NCI-H2196 (cell line): ENCODE data around the gene DCPS.
"Not testable (repeated sequence)": the region's sequence is repeated elsewhere in the genome, so short reads cannot be mapped to it uniquely, and the experiment has no call there.

Experiments
- DNase-seq: peaks from one replicate; lab custom pipeline; 2025; ENCODE audit not compliant: unreplicated experiment; lab: John Stamatoyannopoulos, UW

DCPS gene

DNA sequence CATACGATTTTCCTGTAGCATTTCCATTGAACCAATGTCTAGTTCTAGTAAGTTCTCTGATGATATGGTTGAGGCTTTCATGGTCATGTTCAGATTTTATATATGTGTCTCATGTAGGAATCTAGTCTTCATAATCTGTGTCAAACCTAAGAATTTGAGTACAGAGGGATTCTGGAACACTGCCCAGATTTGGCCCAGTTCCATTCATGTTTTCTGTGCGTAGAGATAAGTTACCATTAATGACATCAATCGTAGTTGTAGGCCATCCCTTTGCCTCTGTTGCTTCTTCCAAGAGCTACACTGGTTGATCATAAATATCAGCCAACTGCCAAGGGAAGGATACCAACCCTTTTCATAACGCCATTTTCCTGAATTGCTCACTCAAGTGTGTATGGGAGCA lies 74.9 kb downstream of the DCPS start:
- DNase-seq, result no peak

- DNase-seq, result no peak
Observed at GRCh38 chr11:126380909-126381308, 77.0 kb downstream of the DCPS start.

DNA sequence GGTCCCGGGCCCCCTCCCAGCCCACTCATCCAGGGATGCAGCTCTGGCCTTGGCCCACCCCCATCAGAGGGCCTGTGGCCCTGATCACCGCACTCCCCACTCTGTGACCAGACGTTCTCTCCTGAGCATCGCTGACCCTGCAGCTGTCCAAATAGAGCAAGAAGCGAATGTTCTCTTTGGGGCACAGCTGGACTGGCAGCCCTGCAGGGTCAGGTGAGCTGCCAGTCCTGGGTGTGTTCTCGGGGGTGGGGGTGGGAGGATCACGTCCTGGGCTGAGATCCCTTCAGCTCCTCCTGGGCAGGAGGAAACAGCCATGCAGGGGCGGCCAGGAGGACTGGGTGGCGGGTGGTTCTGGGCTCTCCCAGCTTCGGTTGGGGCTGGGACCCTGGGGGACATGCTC lies 78.1 kb downstream of the DCPS start:
- not testable (repeated sequence) for DNase-seq

DNA sequence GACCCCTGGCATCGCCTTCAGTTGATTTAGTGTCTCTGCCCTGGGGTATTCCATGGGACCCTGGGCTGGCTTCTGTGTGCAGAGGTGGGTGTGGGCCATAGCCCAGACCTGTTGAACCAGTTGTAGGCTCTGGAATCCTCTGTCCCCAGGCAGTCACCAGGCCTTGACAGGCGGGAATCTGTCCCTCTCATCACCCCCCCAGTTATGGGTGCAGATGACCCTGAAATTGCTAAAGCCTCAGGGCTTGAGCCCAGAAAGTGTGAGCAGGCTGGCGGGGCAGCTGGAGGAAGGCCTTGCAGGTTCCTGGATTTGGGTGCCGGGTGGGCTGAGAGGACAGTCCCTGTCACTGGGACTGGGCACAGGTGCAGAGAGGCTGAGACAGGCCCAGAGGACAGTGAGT lies 78.8 kb downstream of the DCPS start:
- not testable (repeated sequence) for DNase-seq

DNA sequence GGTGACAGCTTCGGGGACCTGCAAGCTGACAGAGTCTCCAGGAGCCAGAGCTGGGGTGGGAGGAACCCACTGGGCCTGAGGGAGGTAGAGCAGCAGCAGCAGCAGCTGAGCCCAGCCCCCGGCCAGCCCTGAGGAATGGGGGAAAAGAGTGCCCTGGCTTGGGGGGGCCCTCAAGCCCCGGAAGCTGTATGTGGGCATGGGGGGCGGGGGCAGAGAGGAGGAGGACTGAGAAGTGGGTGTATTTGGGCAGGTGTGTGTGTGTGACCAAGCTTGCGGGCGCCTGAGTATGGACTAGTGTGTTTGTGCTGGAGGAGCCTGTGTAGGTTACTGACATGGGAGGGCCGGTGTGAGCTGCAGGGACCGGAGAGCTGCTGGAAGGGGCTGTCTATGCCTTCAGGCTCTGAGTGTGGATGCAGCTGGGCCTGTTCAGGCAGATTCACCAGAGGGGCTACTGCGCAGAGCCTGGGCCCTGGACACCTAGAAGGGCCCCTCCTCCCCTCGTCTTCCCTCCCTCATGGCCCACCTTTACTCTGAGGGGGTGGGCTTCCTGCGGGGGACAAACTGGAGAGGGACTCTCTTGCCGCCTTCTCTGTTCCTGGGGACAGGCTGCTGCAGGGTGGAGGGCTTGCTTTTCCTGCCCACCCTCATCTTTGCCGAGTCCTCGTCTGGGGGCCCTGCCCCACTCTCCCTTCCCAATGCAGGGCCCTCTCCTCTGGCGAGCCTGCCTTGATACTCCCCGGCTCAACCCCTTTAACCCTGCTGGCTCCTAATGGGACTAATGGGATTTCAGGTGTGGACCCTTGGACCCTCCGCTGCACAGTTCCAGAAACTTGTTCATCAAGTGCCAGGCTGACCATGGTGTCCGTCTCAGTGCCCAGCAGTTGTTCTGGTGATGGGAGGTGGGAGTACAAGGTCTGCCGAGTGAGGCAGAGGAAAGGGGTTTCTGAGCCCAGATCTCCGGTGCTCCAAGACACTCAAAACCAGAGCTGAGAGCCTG lies 79.8 kb downstream of the DCPS start:
- no peak for DNase-seq

DNA sequence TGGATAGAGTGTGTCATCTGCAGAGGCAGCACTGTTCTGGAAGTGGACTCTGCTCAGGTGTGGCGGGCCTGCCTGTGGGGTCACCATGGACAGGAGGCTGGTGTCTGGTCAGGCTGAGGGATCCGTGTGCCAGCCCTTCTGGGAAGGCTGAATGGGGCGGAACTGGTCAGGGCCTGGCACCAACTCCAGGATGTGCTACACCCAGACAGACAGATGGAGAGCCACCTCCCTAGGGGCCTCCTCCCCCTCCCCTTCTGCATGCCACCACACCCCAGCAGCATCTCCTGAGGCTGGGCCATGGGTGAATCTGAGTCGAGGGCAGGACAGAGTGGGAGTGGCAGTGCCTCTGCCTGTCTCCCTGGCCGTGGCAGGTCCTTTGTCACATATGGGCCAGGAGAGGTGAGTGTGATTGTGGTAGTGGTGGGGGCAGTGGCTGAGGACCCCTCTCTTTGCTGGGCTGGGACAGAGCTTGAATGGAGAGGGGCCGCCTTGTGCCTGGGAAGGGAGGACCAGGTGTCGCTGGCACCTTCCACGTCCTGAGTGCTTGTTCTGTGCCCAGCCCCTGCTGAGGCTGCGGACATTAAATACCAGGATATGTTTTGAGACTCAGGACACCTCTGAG lies 80.7 kb downstream of the DCPS start:
- no peak for DNase-seq

GRCh38 chr11:126385991-126386728 lies 82.3 kb downstream of the DCPS start:
- no peak for DNase-seq

DNA sequence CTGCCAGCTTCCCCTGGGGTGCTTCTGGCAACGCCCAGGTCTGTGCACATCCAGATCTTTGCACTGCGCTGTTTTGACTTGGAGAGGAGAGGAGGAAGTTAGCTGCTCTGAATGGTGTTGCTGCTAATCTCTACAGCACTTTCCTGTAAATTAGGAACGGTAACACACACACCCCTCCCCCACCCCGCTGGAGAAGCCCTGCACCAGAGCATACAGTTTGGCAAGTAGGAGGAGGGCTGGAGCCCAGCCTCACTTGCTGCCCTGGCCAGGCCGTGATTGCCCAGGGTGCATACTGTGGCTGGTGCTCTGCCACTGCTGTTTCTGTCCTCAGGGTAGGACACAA lies 82.8 kb downstream of the DCPS start:
- peak; percentile 78 for DNase-seq

- no peak for DNase-seq
Observed at GRCh38 chr11:126387857-126388256, 84.0 kb downstream of the DCPS start.

GRCh38 chr11:126390272-126390867 lies 86.5 kb downstream of the DCPS start:
- DNase-seq, result no peak

DNA sequence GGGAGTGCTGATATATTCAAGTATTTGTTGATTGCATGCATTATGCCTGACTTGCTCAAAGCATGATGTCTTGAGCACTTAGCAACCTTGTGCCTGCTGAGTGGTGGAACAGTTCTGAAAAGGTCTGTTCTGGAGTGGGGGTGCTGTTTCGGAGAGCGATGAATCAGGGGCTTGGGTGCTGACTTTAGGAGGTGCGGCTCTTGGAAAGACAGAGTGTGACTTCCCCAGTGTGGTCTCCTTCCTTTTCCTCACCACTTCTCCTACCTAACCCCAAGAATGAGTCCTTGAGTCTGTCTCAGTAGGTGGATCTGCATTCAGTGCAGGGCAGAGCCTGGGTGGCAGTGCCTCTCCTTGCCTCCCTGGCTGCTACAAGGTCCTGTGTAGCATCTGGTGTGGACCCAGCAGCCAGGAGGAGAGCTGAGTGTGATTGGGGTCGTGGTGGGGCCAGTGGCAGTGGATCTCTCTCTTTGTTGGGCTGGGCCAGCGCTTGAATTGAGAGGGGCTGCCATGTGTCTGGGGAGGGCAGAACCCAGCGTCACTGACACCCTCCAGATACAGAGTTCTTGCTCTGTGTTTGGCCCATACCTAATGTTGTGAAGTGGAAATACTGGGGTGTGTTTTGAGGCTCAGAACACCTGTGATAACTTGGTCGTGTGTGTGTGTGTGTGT lies 87.6 kb downstream of the DCPS start:
- DNase-seq, result no peak

DNA sequence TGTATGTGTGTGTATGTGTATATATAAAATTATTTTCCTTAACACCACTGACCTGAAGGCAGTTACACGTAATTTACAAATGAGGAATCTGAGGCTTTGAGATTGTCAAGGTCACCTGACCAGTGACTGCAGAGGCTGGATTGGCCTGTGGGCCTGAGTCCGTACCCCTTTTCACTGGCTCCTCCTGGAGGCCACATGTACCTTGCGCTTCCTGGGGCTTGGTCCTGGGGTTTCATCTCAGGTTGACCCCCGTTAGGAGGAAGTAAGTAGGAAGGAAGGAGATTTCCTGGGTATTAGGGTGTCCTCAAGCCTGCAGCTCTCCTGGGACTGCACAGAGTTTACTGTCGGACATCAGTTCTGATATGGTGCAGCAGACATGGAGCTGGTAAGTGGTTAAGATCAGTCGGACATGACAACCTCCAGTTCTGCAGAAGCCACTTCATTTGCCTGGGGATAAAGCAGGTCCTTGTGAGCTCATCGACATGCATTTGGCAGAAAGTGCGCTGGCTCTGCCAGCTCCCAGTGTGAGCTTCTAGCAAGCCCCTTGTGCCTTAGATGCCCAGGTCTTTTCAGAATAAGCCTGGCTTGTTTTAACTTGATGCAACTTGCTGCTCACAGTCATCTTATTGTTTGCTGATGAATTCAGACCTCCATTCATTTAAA lies 88.2 kb downstream of the DCPS start:
- DNase-seq, result no peak

GRCh38 chr11:126392633-126393013 lies 88.8 kb downstream of the DCPS start:
- DNase-seq, result no peak

DNA sequence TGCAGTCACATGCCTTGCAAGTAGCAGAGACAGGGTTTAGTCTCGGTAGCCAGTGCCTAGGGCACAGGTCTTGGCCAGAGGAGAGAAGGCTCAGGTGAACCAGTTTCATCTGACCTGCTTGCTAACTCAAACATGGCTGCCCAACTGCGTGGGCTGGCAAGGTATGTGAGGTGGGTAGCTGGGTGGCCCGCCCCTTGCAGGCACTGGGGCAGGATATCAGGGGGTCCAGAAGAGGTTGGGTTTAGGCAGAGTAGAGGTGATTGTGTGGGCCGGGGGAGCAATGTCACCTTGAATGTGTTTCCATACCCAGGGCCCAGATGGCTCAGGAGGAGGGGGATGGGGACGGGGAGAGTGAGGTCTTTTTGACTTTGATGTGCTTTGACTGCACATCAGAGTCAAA lies 89.3 kb downstream of the DCPS start:
- no peak for DNase-seq

DNA sequence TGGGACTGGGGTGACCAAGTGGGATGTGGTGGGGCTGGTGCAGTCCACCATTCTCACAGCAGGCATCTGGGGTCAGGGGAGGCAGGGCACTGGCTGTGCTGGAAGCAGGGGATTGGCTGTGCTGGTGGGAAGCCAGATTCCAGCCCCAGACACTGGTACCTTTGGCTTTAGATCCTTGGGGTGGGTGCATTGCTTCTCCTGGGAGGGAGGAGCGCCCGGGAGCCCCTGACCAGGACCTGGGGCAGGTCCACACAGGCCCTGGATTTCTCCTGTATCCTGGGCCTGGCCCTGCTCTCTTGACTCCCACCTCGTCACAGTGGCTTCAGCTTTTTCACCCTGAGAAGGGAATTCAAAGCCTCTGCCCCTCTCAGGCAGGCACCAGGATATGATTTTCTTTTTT lies 90.2 kb downstream of the DCPS start:
- no peak for DNase-seq

DNA sequence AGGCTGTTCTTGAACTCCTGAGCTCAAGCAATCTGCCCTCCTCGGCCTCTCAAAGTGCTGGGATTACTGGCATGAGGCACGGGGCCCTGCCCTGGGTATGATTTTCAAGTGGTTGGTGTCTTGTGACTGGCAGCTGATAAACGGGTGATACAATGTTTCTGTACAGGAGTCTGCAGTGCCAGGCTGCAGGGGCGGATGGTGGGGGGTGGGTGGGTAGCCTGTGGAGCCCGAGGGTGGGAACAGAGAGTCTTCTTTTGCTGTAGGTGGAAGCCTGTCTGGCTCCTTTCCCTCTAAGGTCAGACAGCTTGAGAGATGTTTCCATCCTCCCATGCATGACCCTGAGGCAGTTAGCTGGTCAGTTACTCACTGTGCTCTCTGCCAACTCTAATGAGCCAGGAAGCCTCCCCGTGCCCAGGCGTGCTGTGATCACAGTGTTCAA lies 90.8 kb downstream of the DCPS start:
- peak; percentile 60 for DNase-seq
